Liver (tissue), 3 donors: ENCODE results near the gene SLC36A4.

Experiments used
- EGR1 ChIP-seq, 2 donors: IDR thresholded peaks; 2 replicates each; pipeline ENCODE4 v1.6.1; 2016 to 2018; ENCODE audit warnings: antibody characterized with exemption in 2 of 2, low read depth in 2 of 2
- GABPA ChIP-seq, 2 donors: IDR thresholded peaks in 1 of 2; conservative IDR thresholded peaks in 1 of 2; 2 replicates each; pipeline ENCODE4 v1.6.1; 2016; ENCODE audit warnings: antibody characterized with exemption in 2 of 2, mild to moderate bottlenecking in 1 of 2, moderate library complexity in 1 of 2
- HNF4A ChIP-seq, 2 donors: conservative IDR thresholded peaks; 2 replicates each; pipeline ENCODE4 v1.6.1; 2016; ENCODE audit warnings: antibody characterized with exemption in 2 of 2, mild to moderate bottlenecking in 2 of 2
- RAD21 ChIP-seq, 2 donors: IDR thresholded peaks; 2 replicates each; pipeline ENCODE4 v1.6.1; 2016; ENCODE audit warnings: antibody characterized with exemption in 2 of 2, mild to moderate bottlenecking in 2 of 2
- RXRA ChIP-seq, 2 donors: IDR thresholded peaks; 2 replicates each; pipeline ENCODE4 v1.6.1; 2017 to 2018; ENCODE audit warnings: antibody characterized with exemption in 2 of 2, mild to moderate bottlenecking in 1 of 2
- SP1 ChIP-seq: IDR thresholded peaks from 2 replicates; pipeline ENCODE4 v1.6.1; 2018; ENCODE audit warnings: antibody characterized with exemption, mild to moderate bottlenecking
- YY1 ChIP-seq: IDR thresholded peaks from 2 replicates; pipeline ENCODE4 v1.6.1; 2016; ENCODE audit warnings: antibody characterized with exemption, mild to moderate bottlenecking
- TF ChIP-seq, protein P1 (sequence below): IDR thresholded peaks from 2 replicates; pipeline ENCODE4 v1.6.1; 2016; ENCODE audit warnings: antibody characterized with exemption, mild to moderate bottlenecking
- TF ChIP-seq, protein P2 (sequence below): fragments of 150-350 bp; IDR thresholded peaks from 2 replicates; pipeline ENCODE4 v1.5.1; 2017; ENCODE audit warnings: improper control_type of control experiment, low read depth, low read length; ENCODE audit not compliant: missing input control
- TF ChIP-seq, protein P3 (sequence below): IDR thresholded peaks from 2 replicates; pipeline ENCODE4 v1.6.1; 2016; ENCODE audit warnings: antibody characterized with exemption
- TF ChIP-seq, protein P4 (sequence below): IDR thresholded peaks from 2 replicates; pipeline ENCODE4 v1.6.1; 2016; ENCODE audit warnings: antibody characterized with exemption
- donor health status: healthy.
- donor health status: healthy.

DNA sequence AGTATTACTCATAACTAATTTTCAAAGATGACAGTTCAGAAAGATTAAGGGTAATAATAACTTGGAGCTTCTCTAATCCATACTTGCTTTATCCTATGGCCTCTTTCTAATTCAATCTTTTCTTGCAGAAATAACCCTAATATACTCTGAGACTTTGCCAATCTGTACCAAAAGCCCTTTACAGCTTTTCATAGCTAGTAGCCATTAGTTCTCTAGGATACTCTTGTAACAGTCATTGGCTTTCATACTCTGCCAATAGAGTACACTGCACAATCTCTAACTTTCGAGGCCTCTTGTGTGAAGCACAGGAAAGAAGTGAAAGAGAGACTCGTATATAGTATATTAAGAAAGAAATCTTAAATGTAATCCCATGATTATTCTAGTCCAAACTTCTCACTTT, 38.1 kb downstream of the SLC36A4 start:
- TF ChIP-seq, protein P1, sequence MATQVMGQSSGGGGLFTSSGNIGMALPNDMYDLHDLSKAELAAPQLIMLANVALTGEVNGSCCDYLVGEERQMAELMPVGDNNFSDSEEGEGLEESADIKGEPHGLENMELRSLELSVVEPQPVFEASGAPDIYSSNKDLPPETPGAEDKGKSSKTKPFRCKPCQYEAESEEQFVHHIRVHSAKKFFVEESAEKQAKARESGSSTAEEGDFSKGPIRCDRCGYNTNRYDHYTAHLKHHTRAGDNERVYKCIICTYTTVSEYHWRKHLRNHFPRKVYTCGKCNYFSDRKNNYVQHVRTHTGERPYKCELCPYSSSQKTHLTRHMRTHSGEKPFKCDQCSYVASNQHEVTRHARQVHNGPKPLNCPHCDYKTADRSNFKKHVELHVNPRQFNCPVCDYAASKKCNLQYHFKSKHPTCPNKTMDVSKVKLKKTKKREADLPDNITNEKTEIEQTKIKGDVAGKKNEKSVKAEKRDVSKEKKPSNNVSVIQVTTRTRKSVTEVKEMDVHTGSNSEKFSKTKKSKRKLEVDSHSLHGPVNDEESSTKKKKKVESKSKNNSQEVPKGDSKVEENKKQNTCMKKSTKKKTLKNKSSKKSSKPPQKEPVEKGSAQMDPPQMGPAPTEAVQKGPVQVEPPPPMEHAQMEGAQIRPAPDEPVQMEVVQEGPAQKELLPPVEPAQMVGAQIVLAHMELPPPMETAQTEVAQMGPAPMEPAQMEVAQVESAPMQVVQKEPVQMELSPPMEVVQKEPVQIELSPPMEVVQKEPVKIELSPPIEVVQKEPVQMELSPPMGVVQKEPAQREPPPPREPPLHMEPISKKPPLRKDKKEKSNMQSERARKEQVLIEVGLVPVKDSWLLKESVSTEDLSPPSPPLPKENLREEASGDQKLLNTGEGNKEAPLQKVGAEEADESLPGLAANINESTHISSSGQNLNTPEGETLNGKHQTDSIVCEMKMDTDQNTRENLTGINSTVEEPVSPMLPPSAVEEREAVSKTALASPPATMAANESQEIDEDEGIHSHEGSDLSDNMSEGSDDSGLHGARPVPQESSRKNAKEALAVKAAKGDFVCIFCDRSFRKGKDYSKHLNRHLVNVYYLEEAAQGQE: no peak
- TF ChIP-seq, protein P2, sequence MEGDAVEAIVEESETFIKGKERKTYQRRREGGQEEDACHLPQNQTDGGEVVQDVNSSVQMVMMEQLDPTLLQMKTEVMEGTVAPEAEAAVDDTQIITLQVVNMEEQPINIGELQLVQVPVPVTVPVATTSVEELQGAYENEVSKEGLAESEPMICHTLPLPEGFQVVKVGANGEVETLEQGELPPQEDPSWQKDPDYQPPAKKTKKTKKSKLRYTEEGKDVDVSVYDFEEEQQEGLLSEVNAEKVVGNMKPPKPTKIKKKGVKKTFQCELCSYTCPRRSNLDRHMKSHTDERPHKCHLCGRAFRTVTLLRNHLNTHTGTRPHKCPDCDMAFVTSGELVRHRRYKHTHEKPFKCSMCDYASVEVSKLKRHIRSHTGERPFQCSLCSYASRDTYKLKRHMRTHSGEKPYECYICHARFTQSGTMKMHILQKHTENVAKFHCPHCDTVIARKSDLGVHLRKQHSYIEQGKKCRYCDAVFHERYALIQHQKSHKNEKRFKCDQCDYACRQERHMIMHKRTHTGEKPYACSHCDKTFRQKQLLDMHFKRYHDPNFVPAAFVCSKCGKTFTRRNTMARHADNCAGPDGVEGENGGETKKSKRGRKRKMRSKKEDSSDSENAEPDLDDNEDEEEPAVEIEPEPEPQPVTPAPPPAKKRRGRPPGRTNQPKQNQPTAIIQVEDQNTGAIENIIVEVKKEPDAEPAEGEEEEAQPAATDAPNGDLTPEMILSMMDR: no peak
- TF ChIP-seq RXRA (IDR thresholded peaks at IDR 0.05) (no peak), GABPA (IDR thresholded peaks at IDR 0.05 in 1 of 2, conservative IDR thresholded peaks at IDR 0.05 in 1 of 2) (no peak), YY1 (no peak), RAD21 (IDR thresholded peaks at IDR 0.05) (no peak), EGR1 (IDR thresholded peaks at IDR 0.05; ENCODE audit: low read depth in 2 of 2) (no peak), SP1 (no peak), HNF4A (conservative IDR thresholded peaks at IDR 0.05) (no peak)
- TF ChIP-seq, protein P3, sequence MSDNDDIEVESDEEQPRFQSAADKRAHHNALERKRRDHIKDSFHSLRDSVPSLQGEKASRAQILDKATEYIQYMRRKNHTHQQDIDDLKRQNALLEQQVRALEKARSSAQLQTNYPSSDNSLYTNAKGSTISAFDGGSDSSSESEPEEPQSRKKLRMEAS: no peak
- TF ChIP-seq, protein P4, sequence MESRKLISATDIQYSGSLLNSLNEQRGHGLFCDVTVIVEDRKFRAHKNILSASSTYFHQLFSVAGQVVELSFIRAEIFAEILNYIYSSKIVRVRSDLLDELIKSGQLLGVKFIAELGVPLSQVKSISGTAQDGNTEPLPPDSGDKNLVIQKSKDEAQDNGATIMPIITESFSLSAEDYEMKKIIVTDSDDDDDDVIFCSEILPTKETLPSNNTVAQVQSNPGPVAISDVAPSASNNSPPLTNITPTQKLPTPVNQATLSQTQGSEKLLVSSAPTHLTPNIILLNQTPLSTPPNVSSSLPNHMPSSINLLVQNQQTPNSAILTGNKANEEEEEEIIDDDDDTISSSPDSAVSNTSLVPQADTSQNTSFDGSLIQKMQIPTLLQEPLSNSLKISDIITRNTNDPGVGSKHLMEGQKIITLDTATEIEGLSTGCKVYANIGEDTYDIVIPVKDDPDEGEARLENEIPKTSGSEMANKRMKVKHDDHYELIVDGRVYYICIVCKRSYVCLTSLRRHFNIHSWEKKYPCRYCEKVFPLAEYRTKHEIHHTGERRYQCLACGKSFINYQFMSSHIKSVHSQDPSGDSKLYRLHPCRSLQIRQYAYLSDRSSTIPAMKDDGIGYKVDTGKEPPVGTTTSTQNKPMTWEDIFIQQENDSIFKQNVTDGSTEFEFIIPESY: no peak
